GM12878 (cell line): ENCODE results near the gene CYTIP. TPM values are rescaled to one million over a fixed set of nuclear protein-coding genes. Genes with fewer than 3 reads are reported as not detected.

Experiments used
- ATAC-seq: fragments of 200-7000 bp; cut with Tn5 transposase; 3 replicates; pipeline ENCODE4 v1.9.1; 2020; ENCODE audit warnings: mild to moderate bottlenecking, moderate library complexity
- BruUV-seq: library from RNA; stranded (reverse); fragments of 400-500 nt; replicated peaks from 2 replicates; lab custom pipeline; 2021; lab: Mats Ljungman, UMichigan
- CTCF ChIA-PET: fragments of 300-600 bp; sonication (Branson Sonifier 250); formaldehyde crosslinking; extraction: SDS; loops from one replicate; lab custom pipeline; 2021; ENCODE audit warnings: inconsistent platforms; lab: Yijun Ruan, JAX
- POLR2A ChIA-PET: fragments of 350-600 bp; formaldehyde crosslinking; extraction: SDS; loops from one replicate; lab custom pipeline; 2021; ENCODE audit warnings: inconsistent platforms; lab: Charles Lee
- RAD21 ChIA-PET: fragments of 300-600 bp; sonication (Branson Sonifier 250); formaldehyde crosslinking; loops from one replicate; lab custom pipeline; 2023; ENCODE audit warnings: antibody characterized with exemption; ENCODE audit not compliant: unreplicated experiment; lab: Charles Lee
- SMC1A ChIA-PET: fragments of 300-600 bp; sonication (Branson Sonifier 250); formaldehyde crosslinking; loops from one replicate; lab custom pipeline; 2023; ENCODE audit not compliant: unreplicated experiment, uncharacterized antibody; lab: Charles Lee
- DNase-seq: peaks from one replicate; pipeline ENCODE4 v3.0.0-alpha.2; 2011; ENCODE audit warnings: low read depth, low spot score
- FAIRE-seq: peaks from 3 replicates; lab custom pipeline; 2011; peaks lifted over from hg19 to GRCh38; lab: Jason Lieb, UNC
- H2AFZ ChIP-seq: 2 replicates; pipeline ENCODE4 v1.6.0; 2011; ENCODE audit warnings: low read depth, low read length, control low read depth; ENCODE audit not compliant: control insufficient read depth
- H3K27ac ChIP-seq: 2 replicates; pipeline ENCODE4 v1.5.1; 2011; ENCODE audit warnings: control low read depth; ENCODE audit not compliant: control insufficient read depth, insufficient read depth
- H3K27me3 ChIP-seq, 2 experiments: replicated peaks in 1 of 2; 2 replicates each; pipeline versions ENCODE4 v1.6.0 to v1.6.1; 2011; ENCODE audit warnings: low read length in 1 of 2; ENCODE audit not compliant: control insufficient read depth in 2 of 2, insufficient read depth in 2 of 2
- H3K36me3 ChIP-seq, 2 experiments: 2 replicates each; pipeline ENCODE4 v1.5.1; 2011; ENCODE audit warnings: low read length in 1 of 2; ENCODE audit not compliant: control insufficient read depth in 2 of 2, insufficient read depth in 2 of 2
- H3K4me1 ChIP-seq: 2 replicates; pipeline ENCODE4 v1.6.1; 2011; ENCODE audit warnings: mild to moderate bottlenecking, low read length, moderate library complexity, mixed read lengths; ENCODE audit not compliant: control insufficient read depth, insufficient read depth
- H3K4me2 ChIP-seq: 2 replicates; pipeline ENCODE4 v1.6.0; 2011; ENCODE audit warnings: control low read depth; ENCODE audit not compliant: control insufficient read depth, insufficient read depth
- H3K4me3 ChIP-seq: fragments of 200-600 bp; sonication (generic); 2 replicates; pipeline ENCODE4 v1.5.1; 2016
- H3K79me2 ChIP-seq: 2 replicates; pipeline ENCODE4 v1.6.0; 2011; ENCODE audit warnings: low read length; ENCODE audit not compliant: control insufficient read depth, insufficient read depth
- H3K9ac ChIP-seq: 2 replicates; pipeline ENCODE4 v1.8.0; 2011; ENCODE audit warnings: low read length, control low read depth, mixed read lengths; ENCODE audit not compliant: control insufficient read depth, insufficient read depth
- H3K9me3 ChIP-seq: replicated peaks from 3 replicates; pipeline ENCODE4 v1.5.1; 2011; ENCODE audit warnings: mild to moderate bottlenecking, low read length; ENCODE audit not compliant: control insufficient read depth, insufficient read depth
- H4K20me1 ChIP-seq: 2 replicates; pipeline ENCODE4 v1.6.0; 2011; ENCODE audit not compliant: control insufficient read depth, insufficient read depth
- BACH1 ChIP-seq: fragments of 450-650 bp; IDR thresholded peaks from 2 replicates; pipeline ENCODE4 v1.6.1; 2017; ENCODE audit warnings: mild to moderate bottlenecking, borderline replicate concordance
- CBX5 ChIP-seq: sonication (generic); IDR thresholded peaks from 2 replicates; pipeline ENCODE4 v1.6.1; 2016; ENCODE audit warnings: low read depth, moderate library complexity, mild to moderate bottlenecking, inconsistent platforms
- CEBPZ ChIP-seq: fragments of 150-350 bp; IDR thresholded peaks from 2 replicates; pipeline ENCODE4 v1.6.1; 2016; ENCODE audit warnings: low read depth, low read length
- CREB1 ChIP-seq: IDR thresholded peaks from 2 replicates; pipeline ENCODE4 v1.6.1; 2012; ENCODE audit warnings: low read depth, mild to moderate bottlenecking, inconsistent platforms
- DPF2 ChIP-seq: fragments of 450-650 bp; IDR thresholded peaks from 2 replicates; pipeline ENCODE4 v1.6.1; 2017; ENCODE audit warnings: mild to moderate bottlenecking
- IKZF1 ChIP-seq: fragments of 450-650 bp; conservative IDR thresholded peaks from 2 replicates; pipeline ENCODE4 v1.6.1; 2017; ENCODE audit warnings: antibody characterized with exemption, mild to moderate bottlenecking
- IRF3 ChIP-seq: fragments of 450-650 bp; IDR thresholded peaks from 2 replicates; pipeline ENCODE4 v1.6.1; 2014; ENCODE audit warnings: mild to moderate bottlenecking
- MTA3 ChIP-seq: IDR thresholded peaks from 2 replicates; pipeline ENCODE4 v1.6.1; 2012; ENCODE audit warnings: low read length, inconsistent platforms, borderline replicate concordance
- NFIC ChIP-seq: IDR thresholded peaks from 2 replicates; pipeline ENCODE4 v1.6.1; 2012; ENCODE audit warnings: low read depth, mild to moderate bottlenecking, inconsistent platforms, low read length, moderate library complexity
- NR2C1 ChIP-seq: fragments of 450-650 bp; IDR thresholded peaks from 2 replicates; pipeline ENCODE4 v1.6.1; 2017; ENCODE audit warnings: antibody characterized with exemption, mild to moderate bottlenecking, moderate library complexity
- PML ChIP-seq: IDR thresholded peaks from 2 replicates; pipeline ENCODE4 v1.6.1; 2012; ENCODE audit warnings: low read length, inconsistent platforms
- SMAD5 ChIP-seq: IDR thresholded peaks from 2 replicates; pipeline ENCODE4 v1.6.1; 2016; ENCODE audit warnings: antibody characterized with exemption, low read depth
- ZNF687 ChIP-seq: fragments of 450-650 bp; IDR thresholded peaks from 2 replicates; pipeline ENCODE4 v1.6.1; 2017; ENCODE audit warnings: mild to moderate bottlenecking, moderate library complexity
- WGBS: methylation state at CpG from one replicate; pipeline ENCODE4 v1.1.6; 2016; ENCODE audit warnings: low lambda C conversion rate; ENCODE audit not compliant: insufficient replicate concordance, insufficient coverage; ENCODE audit errors: missing lambda C conversion rate; 5-methylcytosine and 5-hydroxymethylcytosine counted together
- in situ Hi-C: fragments of 300-500 bp; cut with MboI; formaldehyde crosslinking; loops from 9 replicates; pipeline ENCODE4 v1.14.3; 2018; ENCODE audit warnings: mixed read lengths
- intact Hi-C: fragments of 100-400 bp; cut with micrococcal nuclease; formaldehyde crosslinking; loops from one replicate; pipeline ENCODE4 v1.14.2; 2022; ENCODE audit not compliant: unreplicated experiment
- polyA plus RNA-seq, 11 experiments: library from polyadenylated mRNA; depleted of rRNA in 4 of 11; unstranded in 6 of 11; stranded (reverse) in 5 of 11; fragments of >200 nt; fragmentation: Nextera tagmentation in 4 of 11; fragmentation: Illumina TruSeq in 1 of 11; extraction: Ambion mirVana in 4 of 11; extraction: Trizol in 1 of 11; gene quantifications; 1 replicate in 1 of 11; 2 replicates in 10 of 11; pipeline versions ENCODE4 v1.2.1 to v1.2.3, GENCODE V29; 2011 to 2016; ENCODE audit warnings: inconsistent platforms in 2 of 11, missing spikeins in 2 of 11, low read depth in 1 of 11
- total RNA-seq, 4 experiments: library from RNA; depleted of rRNA in 3 of 4; stranded (reverse); fragments of >200 nt in 3 of 4; fragmentation: Illumina TruSeq in 1 of 4; extraction: Trizol in 1 of 4; gene quantifications; 2 replicates each; pipeline versions ENCODE4 v1.2.1 to v1.2.3, GENCODE V29; 2013 to 2021

CYTIP gene
- total and polyA plus RNA-seq, 10 of the 15 experiments (the other 5 are each of a cell fraction or from before 2014, with no cell fraction given), result 55.1 to 178 (median 73.4) TPM

GRCh38 chr2:157414050-157414449, 29.8 kb downstream of the CYTIP start:
- Histone ChIP-seq H3K36me3 (peaks cover 6 to 31% of the 10 kb centered on the region in 2 experiments), H3K4me1 (peaks cover 40% of the 10 kb centered on the region), H4K20me1 (no peaks in the 10 kb centered on the region; the same call in 1 of the 2 replicates), H3K27ac (peak overlapping the region; percentile 86), H2AFZ (no peak overlapping the region), H3K4me2 (peak overlapping the region; percentile 36), H3K79me2 (peaks cover 19% of the 10 kb centered on the region), H3K4me3 (no peak overlapping the region), H3K27me3 (no peaks in the 10 kb centered on the region), H3K9ac (peak overlapping the region; percentile 14; the same call in 1 of the 2 replicates), H3K9me3 (no peaks in the 10 kb centered on the region)
- ATAC-seq, result peak; percentile 62
- TSS peak; percentile 15 for BruUV-seq
- intact Hi-C loops (no loop called here), in situ Hi-C loops (loop anchor here (5.0 to 25.0 kb wide), 2 partner anchors 87 to 902 kb away; partner anchors contain the start of gene ERMN)
- DNase-seq, result peak; percentile 48
- 50% methylated on average over 1 of the region's 1 CpG for WGBS
- ChIA-PET POLR2A (interaction anchor here (1.0 to 3.2 kb wide), 6 partner anchors 10 to 56 kb away, joined by 3 to 47 read pairs (median 16); partner anchors contain the start of gene CYTIP), SMC1A (interaction anchor here (0.7 to 8.0 kb wide), 21 partner anchors 10 to 110 kb away, joined by 3 to 111 read pairs (median 6); partner anchors contain the start of gene CYTIP), CTCF (interaction anchor here (1.0 to 6.6 kb wide), 13 partner anchors 10 to 88 kb away, joined by 3 to 56 read pairs (median 5); partner anchors contain the start of genes CYTIP and ERMN), RAD21 (interaction anchor here (1.0 to 5.7 kb wide), 14 partner anchors 8 to 87 kb away, joined by 3 to 116 read pairs (median 5); partner anchors contain the start of genes CYTIP and ERMN)
- no peak for FAIRE-seq
- TF ChIP-seq NFIC (peak; percentile 5; the same call in 1 of the 2 replicates), SMAD5 (no peak), MTA3 (0 out of 2 replicates have a peak, but pooled peaks have one; percentile 25), IKZF1 (peak; percentile 7; the same call in 1 of the 2 replicates), IRF3 (no peak), ZNF687 (peak; percentile 86), NR2C1 (no peak), DPF2 (peak; percentile 54; the same call in 1 of the 2 replicates), CEBPZ (no peak), CREB1 (0 out of 2 replicates have a peak, but pooled peaks have one; percentile 10), CBX5 (no peak), BACH1 (peak; percentile 60; the same call in 1 of the 2 replicates), PML (peak; percentile 51; the same call in 1 of the 2 replicates)
